Activated gamma-delta T cell (primary cell): ENCODE measurements around the gene HOXA13.

Source experiments
- DNase-seq: peaks from one replicate; lab custom pipeline; 2025; lab: John Stamatoyannopoulos, UW

The HOXA13 gene

DNA sequence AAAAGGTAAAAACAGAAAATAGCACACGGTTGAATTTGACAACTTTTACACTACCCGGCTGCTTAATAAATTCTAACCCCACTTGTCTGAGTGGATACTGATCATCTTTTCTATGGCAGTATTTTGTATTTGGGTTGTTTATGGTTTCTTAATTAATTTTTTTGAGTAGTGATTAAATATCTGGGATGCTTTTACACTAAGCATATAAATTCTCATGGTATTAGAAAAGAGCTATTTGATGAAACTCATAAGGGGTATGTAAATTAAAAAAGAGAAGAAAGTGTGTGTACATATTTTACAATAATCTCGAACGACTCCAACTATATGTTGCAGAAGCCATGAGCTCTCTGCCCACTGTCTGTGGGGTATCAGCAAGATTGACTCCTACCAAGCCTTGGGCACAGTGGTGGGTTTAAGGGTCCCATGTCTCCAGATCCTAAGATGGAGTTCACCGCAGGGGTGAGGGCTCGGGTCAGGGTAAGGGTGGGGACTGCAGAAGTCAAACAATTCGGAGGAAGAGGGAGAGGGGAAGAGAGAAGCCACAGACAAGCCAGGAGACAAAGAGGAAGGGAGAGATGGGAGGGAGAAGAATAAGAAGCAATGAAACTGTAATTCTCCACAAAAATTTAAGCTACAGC is 7.6 kb upstream of the HOXA13 start:
- DNase-seq: no peak

DNA sequence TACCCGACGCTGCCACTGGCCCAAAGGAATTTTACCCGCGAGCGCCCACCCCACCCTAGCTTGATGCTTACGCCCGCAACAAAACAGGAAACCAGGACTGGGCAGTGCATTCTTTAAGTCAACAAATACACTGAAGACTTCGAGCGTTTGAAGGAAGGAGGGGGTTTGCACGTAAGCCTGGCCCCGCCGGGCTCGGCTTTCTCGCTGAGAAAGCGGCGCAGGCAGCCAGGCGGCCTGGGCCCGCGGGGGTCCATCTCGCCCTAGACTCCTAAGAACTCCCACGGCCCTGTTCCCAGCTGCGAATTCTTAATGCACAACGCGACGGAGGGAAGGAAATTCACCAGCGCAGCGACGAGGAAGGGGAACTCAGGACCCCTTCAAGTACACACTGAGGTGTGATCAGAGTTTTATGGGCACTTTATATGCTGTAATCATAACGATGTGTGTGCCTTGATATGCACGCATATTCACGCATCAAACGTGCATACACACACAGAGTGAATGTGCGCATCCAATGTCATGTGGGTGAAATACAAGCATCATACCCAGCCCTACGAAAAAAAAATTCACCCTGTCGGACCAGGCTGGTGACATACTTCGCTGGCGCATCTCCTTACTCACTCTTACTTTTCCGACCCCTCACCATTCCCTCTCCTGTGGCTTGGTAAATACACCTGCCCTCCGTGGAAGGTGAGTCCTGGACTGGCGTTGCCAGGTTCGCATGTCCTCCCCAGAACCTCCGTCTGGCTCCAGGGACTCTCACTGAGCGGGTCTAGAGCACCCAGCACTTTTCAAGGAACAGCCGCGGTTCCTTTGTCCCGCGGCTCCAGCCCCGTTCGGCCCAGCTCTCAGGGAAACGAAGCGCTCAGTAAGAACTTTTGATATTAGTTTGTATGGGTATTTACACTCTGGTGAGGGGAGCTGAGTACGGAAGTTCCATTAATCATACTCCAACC is 5.7 kb upstream of the HOXA13 start:
- DNase-seq: no peak

DNA sequence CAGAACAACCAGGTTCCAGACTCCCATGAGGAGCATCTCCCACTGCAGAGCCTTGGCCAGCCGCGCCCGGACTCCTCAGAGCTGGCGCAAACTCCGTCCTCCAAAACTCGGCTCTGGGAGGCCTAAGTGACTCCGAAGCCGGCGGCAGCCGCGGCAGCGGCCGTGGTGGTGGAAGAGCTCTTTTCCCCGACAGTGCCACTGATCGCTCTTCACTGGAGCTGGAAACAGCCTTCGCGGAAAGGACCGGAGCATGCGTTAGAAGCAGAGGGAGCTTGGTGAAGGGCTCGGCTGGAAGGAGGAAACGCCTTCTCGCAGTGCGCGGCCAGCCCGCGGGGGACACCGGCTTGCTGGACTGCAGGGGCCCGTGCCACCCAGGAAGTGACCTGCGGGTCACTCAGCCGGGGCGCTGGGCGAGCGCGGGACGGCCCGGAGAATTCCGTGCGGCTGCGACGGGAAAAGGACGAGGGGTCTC is 5.0 kb upstream of the HOXA13 start:
- no peak for DNase-seq

DNA sequence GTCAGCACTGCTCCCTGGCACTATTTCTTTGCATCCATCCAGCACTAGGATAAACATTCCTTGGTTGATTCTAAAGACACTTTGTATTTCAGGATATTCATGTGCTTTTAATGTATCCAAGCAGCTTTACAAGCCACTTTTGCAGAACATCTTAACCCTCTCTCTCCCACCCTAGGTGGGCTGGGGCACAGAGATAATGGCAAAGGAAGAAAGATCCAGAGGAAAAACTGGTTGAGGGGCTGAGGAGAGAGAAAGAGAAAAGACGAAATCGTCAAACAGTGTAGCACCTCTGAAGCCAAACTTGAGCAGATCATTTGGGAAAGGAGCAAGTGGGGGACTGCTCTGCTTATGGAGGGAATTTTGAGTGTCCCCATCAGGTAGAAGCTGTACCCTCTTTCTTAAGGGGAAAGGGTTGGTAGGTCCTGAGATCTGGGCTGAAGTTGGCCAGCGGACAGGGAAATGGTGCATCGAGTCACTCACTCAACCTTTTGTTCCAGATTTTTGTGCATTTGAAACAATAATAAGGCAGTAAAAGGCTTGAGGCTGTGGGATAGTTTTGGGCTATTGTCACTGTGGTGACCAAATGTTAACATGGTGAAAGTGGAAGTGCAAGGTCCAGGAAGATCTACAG is 4.2 kb upstream of the HOXA13 start:
- no peak for DNase-seq

DNA sequence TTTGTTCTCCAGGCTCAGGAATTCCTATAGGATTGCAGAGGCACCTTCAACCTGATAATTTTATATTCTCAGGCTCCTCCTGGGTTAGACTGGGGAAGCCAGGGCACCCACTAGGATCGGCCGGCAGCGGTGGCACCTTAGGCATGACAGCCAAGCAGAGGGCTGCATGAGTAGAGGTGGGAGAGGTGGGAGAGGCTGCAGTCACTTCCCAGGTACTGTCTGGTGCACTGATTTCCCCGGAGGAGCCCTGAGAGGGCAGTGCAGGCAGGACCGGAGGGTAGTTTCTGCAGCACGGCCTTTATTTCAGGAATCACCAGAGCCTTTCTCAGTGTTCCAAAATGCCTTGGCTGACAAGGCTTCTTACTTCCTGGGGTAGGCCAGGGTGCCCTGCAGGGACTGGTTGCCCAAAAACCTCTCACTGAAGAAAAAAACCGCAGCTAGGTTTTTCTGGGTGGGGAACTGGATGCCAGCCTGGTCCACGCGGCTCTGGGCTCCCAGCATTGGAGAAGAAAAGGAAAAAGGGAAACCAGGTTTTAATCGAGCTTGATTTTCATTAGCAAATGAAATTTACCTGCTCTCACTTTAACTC is 3.6 kb upstream of the HOXA13 start:
- no peak for DNase-seq

DNA sequence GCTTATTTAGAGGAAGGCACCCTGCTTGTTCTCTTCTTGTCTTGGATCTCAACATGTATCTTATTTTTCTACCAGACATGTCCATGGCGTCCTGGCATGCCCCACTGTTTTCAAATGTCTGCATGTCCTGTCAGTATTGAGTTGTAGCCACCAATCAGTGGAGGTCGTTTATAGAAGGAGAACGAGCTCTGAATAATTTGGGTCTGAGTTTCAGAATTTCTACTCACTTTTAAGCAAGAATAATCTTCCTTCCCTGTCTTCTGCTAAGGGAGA is 2.9 kb upstream of the HOXA13 start:
- DNase-seq: no peak

DNA sequence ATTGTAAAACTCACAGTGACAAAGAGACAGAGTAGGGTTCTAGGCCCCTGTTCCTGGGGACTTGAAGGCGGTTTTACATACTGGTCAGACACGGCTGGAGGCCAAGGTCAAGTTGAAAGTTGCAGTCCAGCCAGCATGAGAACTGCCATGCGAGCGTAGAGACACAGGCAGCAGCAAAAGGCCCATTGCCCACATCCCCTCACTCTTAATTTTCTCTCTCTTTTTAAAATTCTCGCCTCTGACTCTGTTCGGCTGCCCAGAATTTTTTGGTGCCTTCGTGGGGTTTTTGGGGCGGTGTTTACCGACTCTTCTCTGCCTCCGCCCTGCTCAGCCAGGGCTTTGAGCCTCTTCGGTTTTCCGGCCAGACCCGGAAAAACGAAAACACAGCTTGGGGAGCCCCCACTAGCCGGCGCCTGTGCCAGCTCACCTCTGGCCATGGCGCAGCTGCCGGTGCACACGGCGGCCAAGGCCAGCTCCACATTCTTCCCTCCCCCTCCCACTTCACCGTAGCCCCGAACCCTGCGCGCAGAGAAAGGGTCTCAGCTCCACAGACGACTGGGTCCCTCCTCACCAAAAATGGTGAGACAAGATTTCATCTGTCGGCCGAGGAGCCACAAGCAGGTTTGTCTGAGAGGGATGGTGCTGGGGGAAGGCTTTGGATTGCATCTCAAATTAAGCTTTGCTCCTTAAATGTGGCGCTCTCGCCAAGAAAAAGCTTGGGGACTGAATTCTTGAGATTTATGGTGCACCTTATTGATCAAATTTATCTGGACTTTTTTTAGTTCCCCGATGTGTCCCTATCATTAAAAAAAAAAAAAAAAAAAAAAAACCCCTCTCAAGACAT is 2.3 kb upstream of the HOXA13 start:
- no peak for DNase-seq

DNA sequence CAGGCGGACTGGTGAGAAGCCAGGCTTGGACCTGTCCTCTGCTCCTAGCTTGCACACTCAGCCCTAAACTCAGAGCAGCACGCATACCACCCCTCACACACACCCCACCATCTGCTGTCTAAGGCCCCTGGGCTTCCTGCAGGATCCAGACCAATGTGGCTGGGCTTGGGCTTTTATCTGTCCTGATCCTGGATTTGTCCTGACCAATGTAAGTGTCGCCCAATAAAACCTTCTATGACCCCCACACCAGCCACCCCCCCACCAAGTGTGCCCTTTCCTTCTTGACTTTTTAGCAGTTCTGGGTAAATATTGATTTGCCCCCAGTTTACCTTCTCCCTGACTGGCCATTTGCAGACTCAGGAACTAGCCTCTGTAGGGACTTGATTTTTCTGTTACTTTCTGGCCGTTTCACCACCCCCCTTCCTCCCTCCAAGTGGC is 1.7 kb upstream of the HOXA13 start:
- no peak for DNase-seq

DNA sequence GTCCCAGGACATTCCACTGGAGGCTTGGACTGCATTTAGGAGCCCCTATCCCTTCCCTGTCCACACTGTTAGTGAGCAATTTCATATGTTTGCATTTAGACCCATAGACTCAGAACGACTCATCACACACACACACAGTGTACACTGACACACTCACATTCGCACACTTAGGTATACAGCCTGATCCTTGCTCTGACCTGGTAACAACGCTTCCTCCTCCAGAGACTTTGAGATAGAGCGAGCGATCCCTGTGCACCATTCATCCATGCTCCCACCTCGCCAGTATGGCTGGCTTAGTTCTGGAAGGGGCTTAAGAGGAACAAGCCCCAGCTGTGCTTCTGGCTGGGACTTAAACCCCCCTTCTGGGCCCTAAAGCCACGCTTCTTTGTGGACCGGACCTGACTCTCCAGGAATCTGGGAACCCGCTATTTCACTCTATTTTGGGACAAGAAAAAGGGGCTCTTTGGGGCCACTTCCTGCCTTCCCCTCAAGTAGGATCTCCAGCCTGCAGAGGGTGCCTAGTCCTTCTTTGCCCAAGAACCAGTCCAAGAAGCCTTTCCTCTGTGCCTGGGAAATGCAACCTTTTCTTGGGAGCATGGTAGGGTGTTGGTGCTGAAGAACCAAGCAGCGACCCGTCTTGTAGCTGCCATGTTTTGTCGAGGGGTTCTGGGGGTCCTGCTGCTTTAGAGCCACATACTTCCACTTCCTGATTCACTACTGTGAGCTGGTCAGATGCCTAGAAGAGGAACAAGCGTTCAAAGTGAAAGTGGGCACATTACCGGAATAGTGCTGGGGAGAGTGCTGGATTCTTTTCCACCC is 1.1 kb upstream of the HOXA13 start:
- no peak for DNase-seq

DNA sequence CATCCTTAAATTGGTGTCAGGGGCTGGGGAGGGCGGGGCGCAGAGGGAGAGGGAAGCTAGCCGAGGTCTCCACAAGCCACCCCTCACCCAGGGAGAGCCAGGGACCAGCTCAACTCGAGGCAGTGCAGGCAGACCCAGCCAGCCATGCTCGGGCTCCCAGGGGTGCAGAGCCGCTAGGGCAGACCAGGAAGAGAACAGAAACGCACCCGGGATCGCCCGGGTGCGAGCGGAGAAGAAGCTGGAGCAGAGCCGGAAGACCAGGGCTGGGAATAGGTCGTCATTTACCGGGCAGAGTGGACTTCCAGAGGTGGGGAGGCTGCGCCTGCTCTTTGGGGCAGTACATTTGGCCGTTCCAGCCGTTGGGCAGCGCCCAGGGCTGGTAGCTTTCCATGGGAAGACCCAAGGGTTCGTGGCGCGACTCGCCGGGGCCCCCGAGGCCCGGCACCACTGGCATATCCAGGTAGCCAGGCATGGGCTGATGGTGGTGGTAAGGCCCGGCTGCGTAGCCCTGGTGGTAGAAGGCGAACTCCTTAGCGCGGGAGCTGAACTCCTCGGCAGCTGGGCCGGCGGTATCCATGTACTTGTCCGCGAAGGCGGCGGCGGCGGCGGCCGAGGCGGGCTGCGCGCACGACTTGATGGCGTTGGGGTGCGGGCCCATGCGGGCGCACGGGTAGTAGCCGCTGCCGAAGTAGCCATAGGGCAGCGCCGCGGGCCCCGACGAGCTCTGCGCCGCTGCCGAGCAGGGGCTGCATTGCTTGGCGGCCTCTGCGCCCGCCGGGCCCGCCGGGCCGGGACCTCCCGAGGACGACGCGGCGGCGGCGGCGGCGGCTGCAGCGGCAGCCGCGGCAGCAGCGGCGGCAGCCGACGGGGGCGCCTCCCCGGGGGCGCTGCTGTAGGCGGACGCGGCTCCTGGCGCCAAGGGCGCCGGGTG is 755 bp downstream of the HOXA13 start:
- no peak for DNase-seq

DNA sequence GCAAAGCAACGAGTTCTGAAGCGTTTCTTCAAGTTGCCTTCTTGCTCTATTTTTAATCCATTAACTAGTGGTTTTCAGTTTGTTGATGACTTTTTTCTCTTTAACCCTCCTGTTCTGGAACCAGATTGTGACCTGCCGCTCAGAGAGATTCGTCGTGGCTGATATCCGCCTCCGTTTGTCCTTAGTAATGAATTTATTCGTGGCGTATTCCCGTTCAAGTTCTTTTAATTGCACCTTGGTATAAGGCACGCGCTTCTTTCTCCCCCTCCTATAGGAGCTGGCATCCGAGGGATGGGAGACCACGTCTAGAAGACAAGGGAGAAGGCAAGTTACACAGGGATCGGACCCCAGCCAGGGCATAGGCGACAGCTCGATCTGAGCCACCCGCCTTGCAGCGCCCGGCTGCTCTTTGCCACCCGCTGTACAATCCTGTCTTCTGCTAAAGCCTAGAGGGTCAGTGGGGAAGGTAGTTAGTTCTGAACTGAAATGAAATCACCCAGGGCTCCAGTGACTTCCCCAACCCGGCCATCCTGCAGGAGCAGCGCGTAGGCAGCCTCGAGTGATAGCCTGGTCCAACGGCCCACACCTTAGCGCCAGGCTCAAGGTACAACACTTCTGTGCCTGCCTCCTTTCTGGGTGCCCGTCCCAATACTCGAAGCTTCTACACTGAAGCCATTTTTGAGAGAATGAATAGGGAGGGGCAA is 1.6 kb downstream of the HOXA13 start:
- no peak for DNase-seq

DNA sequence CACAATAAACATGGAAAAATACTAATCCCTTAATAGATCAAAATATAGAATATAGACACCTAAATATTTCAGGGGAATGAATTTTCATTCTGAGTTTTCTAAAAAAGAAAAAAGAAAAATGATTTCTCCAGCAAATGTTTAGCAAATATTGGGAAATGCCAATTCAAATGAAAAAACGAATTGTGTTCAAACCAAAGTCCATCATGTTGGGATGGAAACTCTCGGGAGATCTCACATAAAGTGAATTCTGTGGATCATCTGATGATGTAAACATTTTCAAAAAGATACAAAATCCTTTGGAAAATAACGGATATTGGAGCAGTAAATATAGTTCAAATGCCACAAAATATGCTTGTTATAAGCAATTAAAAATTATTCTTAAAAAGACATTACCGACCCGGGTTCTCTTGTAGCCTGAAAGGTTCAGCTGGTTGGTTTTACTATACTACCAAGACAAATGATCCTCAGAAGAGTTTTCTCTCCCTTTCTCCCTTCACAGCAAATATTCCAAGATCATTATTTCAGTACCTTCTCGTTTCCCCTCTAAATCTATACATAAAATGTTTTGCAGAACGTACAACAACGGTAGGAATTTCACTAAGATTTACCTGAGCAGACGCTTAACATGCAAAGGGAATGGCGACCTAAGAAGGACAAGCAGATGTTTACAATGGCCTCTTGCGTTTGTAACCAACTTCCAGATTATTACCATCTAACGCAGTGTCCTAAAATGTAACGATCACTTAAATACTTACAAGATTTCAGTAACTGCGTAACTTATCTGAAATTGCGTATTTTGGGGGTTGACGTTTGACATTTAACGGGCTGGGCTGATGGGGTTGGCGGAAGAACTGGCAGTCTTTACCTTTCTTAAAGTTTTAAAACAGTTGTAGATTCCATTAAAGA is 2.5 kb downstream of the HOXA13 start:
- no peak for DNase-seq

DNA sequence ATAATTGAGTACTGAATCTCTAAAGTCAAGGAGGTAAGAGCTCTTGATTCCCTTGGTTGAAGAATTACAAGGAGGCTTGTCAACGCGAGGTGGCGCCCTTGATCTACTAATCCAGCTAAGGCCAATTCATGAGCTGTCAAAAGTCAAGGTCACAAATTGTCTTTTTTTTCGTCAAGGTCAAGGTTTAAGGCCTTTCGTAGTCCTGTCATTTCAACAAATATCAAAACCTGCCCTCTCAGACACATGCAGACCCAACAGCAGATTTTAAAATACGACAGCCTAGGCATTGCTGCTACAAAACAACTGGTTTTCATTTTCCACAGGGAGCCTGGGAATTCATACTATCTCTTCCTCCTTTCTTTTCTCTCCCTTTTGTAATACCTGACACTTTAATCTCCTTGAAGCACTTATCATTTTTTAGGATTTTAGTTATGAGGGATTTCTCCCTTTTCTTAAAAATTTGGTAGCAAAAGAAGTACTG is 3.6 kb downstream of the HOXA13 start:
- no peak for DNase-seq

DNA sequence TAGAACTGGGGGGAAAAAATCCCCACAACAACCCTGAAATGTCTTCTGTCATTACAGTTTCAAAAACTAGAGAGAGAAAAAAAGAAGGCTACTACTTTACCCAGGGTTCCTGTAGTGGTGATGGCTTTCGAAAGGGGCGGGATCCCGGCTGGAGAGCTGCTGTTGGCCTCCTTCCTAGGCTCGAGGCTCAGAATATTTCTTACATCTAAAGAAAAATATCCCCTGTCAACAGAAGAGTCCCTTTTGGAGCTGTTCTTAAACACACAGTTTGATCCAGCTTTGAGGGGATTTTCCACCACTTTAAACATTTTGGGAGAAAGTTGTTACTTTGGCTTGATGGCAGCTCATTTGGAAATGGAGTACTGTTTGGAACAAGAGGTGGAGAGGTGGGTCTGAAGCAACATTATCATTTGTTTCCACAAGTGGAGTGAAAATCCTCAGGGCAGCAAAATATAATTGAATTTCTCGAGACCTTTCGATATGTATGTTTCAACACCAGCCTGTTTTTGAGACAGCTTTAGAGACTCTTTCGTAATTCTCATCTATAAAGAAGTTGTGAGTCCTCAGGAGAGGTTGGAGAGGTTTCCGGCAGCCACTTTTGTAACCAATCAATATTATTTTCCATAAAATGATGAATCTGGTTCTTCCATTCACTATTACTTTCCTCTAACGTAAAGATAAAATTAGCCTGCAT is 5.1 kb downstream of the HOXA13 start:
- no peak for DNase-seq

DNA sequence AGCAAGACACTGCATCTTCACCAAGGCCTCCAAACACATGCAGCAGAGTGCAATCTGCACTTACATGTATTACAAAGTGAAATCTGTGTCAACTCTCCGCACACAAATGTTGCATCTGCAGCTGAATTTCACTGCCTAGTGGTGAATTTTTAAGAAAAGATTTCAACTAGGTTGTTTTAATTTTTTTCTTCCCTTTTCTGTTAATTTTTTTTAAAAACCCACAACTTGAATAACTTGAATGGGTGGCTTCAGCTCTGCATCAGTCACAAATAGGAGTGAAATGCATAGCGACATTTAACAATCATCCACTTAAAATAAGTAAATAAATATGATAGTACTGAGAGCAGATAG is 5.9 kb downstream of the HOXA13 start:
- no peak for DNase-seq

DNA sequence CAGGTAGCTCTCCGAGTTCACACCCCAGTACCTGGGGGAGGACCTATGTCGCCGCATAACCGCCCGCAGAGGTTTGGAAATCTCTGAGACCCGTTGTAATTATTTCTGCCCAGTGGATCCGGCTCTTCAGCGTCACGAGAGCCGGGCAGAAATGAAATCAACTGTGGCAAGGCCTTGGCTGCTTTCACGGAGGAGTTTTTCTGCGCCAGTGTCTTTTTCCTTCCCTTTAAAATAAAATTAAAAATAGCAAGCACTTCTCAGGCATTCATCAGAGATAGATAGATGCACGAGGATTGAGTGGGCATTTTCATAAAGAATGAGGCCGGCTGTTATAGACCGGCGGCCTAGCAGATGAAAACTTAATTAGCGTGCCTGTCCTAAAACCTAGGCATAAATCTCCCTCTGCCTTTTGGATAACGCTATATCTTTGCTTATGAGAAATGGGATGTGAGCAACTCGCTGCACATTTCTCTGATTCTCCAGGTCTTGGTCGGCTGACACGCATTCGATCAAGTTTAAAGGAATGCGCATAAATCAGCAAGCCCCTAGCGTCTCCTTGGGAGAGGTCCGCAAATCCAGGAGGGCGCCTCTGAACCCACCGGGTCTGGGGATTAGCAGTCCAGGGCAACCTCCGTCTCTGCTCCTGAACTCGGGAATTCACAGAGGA is 6.4 kb downstream of the HOXA13 start:
- DNase-seq: no peak
